Hindlimb muscle (tissue), 1 donor: ENCODE results near the gene GNG12. TPM values are rescaled to one million over a fixed set of nuclear protein-coding genes. Genes with fewer than 3 reads are reported as not detected.
A peak's percentile ranks its signal among the peaks of the same experiment; 100 is the strongest.

Experiments used
- DNase-seq: peaks from one replicate; pipeline ENCODE4 v3.0.0-alpha.2; 2013
- polyA plus RNA-seq: library from polyadenylated mRNA; unstranded; fragments of 120-200 nt; gene quantifications from one replicate; pipeline ENCODE4 v1.2.1, GENCODE V29; 2013; ENCODE audit not compliant: insufficient read length

Gene GNG12
- polyA plus RNA-seq, 1 donor, result 37.1 TPM

GRCh38 chr1:67840449-67840848 lies 7.2 kb upstream of the GNG12 start:
- DNase-seq, result no peak

DNA sequence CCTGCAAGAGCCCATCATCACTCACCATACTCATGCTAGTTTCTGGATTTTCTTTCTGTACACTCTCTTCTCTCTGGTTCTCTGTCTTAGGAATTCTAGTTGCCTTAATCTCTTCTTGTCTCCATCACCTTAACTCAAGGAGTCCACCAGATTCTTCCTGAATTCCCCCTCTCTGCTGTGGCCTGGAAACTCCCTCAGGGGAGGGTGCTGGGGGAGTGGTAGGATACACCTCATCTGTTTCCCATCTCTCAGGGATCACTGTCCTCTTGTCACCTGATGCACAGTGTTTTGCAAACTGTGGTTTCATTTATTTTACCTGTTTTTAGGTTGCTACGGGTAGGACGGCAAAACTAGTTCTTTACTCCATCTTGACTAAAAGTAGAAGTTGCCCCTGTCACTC lies 6.6 kb upstream of the GNG12 start:
- no peak for DNase-seq

- DNase-seq, result no peak
Measured at GRCh38 chr1:67838180-67838910, 5.1 kb upstream of the GNG12 start.

DNA sequence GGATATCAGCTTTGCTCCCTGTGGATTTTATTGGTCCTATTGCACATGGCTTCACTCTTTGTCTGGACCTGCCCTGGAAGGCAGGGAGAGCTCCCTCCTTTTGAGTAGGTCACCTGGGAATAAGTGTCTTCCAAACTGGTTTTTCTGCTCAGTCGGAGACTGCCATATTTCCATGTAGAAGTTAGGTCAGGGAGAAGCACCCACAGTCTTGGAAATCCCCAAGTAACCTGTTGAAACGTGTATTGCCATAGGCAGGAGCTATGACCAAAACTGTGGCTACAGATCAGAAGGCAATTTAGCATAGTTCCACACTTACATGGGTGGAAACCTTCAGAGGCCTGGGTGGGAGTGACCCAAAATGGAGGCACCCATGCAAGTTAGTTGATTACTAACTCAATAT lies 3.5 kb upstream of the GNG12 start:
- DNase-seq, result no peak

- DNase-seq, result no peak
Measured at GRCh38 chr1:67835663-67836452, 2.6 kb upstream of the GNG12 start.

- no peak for DNase-seq
Measured at GRCh38 chr1:67834246-67834877, 1.1 kb upstream of the GNG12 start.

GRCh38 chr1:67833602-67833940 lies 304 bp upstream of the GNG12 start:
- DNase-seq, result no peak

DNA sequence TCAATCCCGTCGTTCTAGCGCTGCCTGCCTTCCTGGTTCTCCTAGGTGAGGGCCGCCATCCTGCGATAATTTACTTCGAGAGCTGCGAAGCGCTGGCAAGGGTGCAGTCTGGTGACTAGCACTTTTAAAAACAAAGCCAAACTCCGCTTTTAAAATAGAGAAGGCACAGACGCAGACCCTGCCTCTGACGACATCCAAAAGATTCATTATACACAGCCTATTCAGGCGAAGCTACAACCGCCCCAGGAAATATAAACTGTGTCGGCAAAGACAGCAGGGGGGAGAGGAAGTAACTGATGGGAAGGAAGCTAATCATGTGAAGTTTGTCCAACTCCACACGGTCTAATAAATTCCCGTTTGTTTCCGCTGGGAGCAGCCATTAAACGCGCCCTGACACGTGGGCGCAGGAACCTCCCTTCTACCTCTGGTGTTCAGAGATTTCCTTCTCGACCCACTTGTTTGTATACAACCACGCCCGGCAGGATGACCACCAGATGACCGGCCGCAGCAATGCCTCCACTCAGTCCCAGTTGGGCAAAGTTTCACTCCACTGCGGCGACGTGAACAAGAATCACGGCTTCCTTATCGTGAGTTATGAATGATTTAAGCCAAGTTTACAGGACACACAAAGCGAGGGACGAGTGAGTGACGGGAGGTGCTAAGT lies 1.3 kb downstream of the GNG12 start:
- DNase-seq, result peak; percentile 68

- DNase-seq, result peak; percentile 26
Measured at GRCh38 chr1:67830928-67831830, 2.1 kb downstream of the GNG12 start.

- DNase-seq, result no peak
Measured at GRCh38 chr1:67830226-67830625, 3.0 kb downstream of the GNG12 start.

- DNase-seq, result no peak
Measured at GRCh38 chr1:67827688-67828087, 5.6 kb downstream of the GNG12 start.

DNA sequence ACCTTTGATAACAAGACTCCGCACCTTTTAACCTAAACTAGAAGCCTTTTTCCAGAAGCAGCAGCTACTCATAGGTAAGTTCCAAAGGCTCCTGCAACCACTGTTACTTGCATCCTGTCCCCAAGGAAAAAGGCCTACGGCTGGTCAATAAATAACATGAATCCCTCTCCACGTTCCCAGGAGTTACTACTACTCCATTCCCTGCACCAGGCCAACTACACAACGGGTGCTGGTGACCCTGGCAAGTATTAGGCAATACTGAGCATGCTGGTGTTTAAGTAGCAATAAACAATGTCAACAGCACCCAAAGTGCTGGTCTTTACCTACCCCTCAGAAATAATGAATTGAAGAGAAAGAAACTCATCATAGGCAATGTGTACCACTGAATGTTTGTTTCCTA lies 7.7 kb downstream of the GNG12 start:
- DNase-seq, result no peak

DNA sequence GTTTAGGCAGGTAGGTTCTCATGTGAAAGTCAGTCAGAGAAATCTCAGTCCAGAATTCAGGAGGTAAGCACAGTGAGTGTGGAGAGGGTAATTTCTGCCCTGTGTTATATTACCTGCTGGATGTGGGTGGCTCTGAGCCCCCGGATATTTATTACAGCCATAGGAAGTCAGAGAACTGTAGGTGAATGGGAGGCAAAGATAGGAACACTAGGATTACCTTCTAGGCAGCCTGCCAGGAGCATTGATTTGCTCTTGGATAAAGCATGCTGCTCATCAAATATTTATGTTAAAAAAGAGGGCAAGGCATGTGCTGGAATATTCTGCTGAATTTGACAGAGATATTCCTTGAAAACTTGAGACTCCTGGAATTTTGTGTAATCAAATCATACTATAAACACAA lies 8.5 kb downstream of the GNG12 start:
- DNase-seq, result no peak

DNA sequence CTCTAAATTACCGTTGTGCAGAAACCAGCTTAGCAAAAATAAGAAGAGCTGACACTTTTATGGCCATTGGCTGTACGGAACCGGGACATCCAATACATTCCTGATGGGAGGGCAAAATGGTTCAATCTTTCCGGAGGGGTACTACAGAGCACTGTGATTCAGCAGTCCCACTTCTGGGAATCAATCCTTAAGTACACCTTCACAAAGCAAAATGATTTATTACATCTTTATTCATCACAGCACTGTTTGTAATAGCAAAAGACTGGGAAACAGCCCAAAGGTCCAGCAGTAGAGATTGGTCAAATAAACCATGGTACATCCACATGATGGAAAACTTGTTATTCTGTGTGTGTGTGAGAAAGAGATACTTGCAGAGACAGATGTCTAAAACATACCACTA lies 9.7 kb downstream of the GNG12 start:
- no peak for DNase-seq

DNA sequence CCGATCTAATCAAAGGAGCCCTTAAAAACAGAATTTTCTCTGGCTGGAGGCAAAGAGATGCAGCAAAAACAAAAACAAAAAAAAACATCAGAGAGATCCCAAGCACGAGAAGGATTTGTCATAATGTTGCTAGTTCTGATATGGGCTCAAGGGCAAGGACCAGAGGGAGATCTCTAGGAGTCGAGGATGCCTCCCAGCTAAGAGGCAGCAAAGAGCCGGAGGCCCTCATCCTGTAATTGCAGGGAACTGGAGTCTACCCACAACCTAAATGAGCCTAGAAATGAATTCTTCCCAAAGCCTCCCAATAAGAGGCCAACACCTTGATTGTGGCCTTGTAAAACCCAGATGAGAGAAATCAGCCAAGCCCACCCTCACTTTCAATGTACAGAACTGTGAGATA lies 12.0 kb downstream of the GNG12 start:
- no peak for DNase-seq

GRCh38 chr1:67818725-67819301 lies 14.5 kb downstream of the GNG12 start:
- DNase-seq, result no peak

- DNase-seq, result no peak
Measured at GRCh38 chr1:67818162-67818561, 15.1 kb downstream of the GNG12 start.

DNA sequence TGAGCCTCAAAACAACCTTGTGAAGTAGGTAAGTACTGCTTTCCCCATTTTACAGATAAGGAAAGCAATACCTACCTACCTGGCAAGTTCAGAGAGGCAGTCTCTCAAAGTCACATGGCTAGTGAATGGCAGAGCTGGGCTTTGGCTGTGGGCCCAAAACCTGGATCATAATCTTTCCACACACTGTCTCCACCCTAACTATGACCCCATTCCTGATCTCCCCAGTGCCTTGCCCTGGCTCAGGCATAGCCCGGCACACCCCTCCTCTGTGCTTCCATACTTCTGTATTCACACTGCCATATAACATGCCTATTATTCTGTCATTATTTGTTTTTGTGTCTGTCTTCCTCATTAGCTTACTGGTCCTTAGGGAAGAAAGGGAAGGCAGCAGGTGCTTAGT lies 15.9 kb downstream of the GNG12 start:
- no peak for DNase-seq

GRCh38 chr1:67816506-67816905 lies 16.8 kb downstream of the GNG12 start:
- DNase-seq, result no peak

DNA sequence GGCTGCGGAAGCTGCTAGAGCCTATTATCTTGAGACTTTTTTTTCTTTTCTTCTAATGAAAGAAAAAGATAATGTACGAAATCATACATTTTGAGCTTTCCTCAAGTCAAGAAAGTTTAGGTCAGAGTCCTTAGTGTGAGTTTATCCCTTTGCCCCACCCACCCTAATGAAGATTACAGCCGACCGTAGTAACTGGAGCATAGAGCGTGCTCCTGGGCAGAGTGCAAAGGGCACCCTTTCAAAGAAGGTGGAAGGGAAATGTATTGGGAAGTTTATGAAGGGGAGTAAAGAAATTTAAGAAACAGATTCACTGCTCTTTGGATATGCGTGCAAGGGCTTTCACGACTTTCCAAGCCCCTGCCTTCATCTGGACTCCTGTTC lies 17.2 kb downstream of the GNG12 start:
- DNase-seq, result no peak

GRCh38 chr1:67815303-67816094 lies 17.8 kb downstream of the GNG12 start:
- DNase-seq, result no peak
